HepG2 (cell line): ENCODE measurements around the gene TUBG1. TPM values are rescaled to one million over a fixed set of nuclear protein-coding genes. Genes with fewer than 3 reads are reported as not detected.

ENCODE experiments used
- ARNT ChIP-seq: fragments of 450-650 bp; IDR thresholded peaks from 2 replicates; pipeline ENCODE4 v1.6.1; 2017
- ATF7-NPFF ChIP-seq: sonication (generic); formaldehyde crosslinking; IDR thresholded peaks from 2 replicates; pipeline ENCODE4 v1.8.1; 2023; ENCODE audit warnings: mild to moderate bottlenecking, low read depth, missing genetic modification reagents, moderate library complexity
- CAMTA2 ChIP-seq: sonication (generic); formaldehyde crosslinking; IDR thresholded peaks from 2 replicates; pipeline ENCODE4 v1.4.0; 2020; ENCODE audit warnings: mild to moderate bottlenecking, missing genetic modification reagents, borderline replicate concordance
- DNMT1 ChIP-seq: sonication (generic); formaldehyde crosslinking; IDR thresholded peaks from 2 replicates; pipeline ENCODE4 v1.5.1; 2020; ENCODE audit warnings: mild to moderate bottlenecking, missing genetic modification reagents
- KMT2B ChIP-seq: IDR thresholded peaks from 2 replicates; pipeline ENCODE4 v1.6.1; 2016; ENCODE audit warnings: missing genetic modification reagents, missing compliant biosample characterization
- MAZ ChIP-seq, 2 experiments: sonication (generic) in 1 of 2; formaldehyde crosslinking in 1 of 2; IDR thresholded peaks; 2 replicates each; pipeline versions ENCODE4 v1.5.0 to v1.6.1; 2012 to 2020; ENCODE audit warnings: low read depth in 2 of 2, mild to moderate bottlenecking in 2 of 2, borderline replicate concordance in 1 of 2, improper control_type of control experiment in 1 of 2, low read length in 1 of 2, missing genetic modification reagents in 1 of 2, moderate library complexity in 1 of 2
- MLLT10 ChIP-seq: sonication (generic); formaldehyde crosslinking; IDR thresholded peaks from 2 replicates; pipeline ENCODE4 v1.4.0; 2020; ENCODE audit warnings: missing genetic modification reagents
- RAD51 ChIP-seq: fragments of 450-650 bp; IDR thresholded peaks from 2 replicates; pipeline ENCODE4 v1.6.1; 2016; ENCODE audit warnings: borderline replicate concordance
- RERE ChIP-seq: IDR thresholded peaks from 2 replicates; pipeline ENCODE4 v1.6.1; 2016; ENCODE audit warnings: low read depth, missing genetic modification reagents, missing compliant biosample characterization
- RFX3 ChIP-seq: IDR thresholded peaks from 2 replicates; pipeline ENCODE4 v1.6.1; 2016; ENCODE audit warnings: missing biosample characterization, missing genetic modification reagents
- RFX5 ChIP-seq: IDR thresholded peaks from 2 replicates; pipeline ENCODE4 v1.6.1; 2011; ENCODE audit warnings: low read depth, low read length, improper control_type of control experiment
- SMYD3 ChIP-seq: sonication (generic); formaldehyde crosslinking; IDR thresholded peaks from 2 replicates; pipeline ENCODE4 v1.8.1; 2023; ENCODE audit warnings: mild to moderate bottlenecking, missing genetic modification reagents
- ZNF296 ChIP-seq: sonication (generic); formaldehyde crosslinking; conservative IDR thresholded peaks from 2 replicates; pipeline ENCODE4 v1.5.0; 2020; ENCODE audit warnings: mild to moderate bottlenecking, missing genetic modification reagents
- ZNF317 ChIP-seq: sonication (generic); formaldehyde crosslinking; IDR thresholded peaks from 2 replicates; pipeline ENCODE4 v1.5.0; 2020; ENCODE audit warnings: mild to moderate bottlenecking, missing genetic modification reagents
- ZNF724P ChIP-seq: sonication (generic); formaldehyde crosslinking; IDR thresholded peaks from 2 replicates; pipeline ENCODE4 v1.8.0; 2022; ENCODE audit warnings: missing genetic modification reagents, borderline replicate concordance
- ZZZ3 ChIP-seq: sonication (generic); formaldehyde crosslinking; IDR thresholded peaks from 2 replicates; pipeline ENCODE4 v1.4.0; 2020; ENCODE audit warnings: missing genetic modification reagents, mild to moderate bottlenecking, borderline replicate concordance
- polyA plus RNA-seq, 8 experiments: library from polyadenylated mRNA; depleted of rRNA in 3 of 8; stranded (reverse) in 7 of 8; unstranded in 1 of 8; fragments of >200 nt; fragmentation: Illumina TruSeq in 4 of 8; extraction: Trizol in 4 of 8; gene quantifications; 2 replicates each; pipeline versions ENCODE4 v1.2.1 to v1.2.3, GENCODE V29; 2011 to 2016; ENCODE audit warnings: low read depth in 4 of 8, missing spikeins in 1 of 8, mixed read lengths in 1 of 8; ENCODE audit not compliant: insufficient read depth in 1 of 8
- total RNA-seq, 5 experiments: library from RNA; depleted of rRNA; stranded (reverse); fragments of >200 nt; fragmentation: Illumina TruSeq; extraction: Trizol; gene quantifications; 2 replicates each; pipeline ENCODE4 v1.2.3, GENCODE V29; 2016; ENCODE audit warnings: low read depth in 1 of 5
- TF ChIP-seq, protein P1 (sequence below): sonication (generic); formaldehyde crosslinking; conservative IDR thresholded peaks from 2 replicates; pipeline ENCODE4 v1.4.0; 2020; ENCODE audit warnings: mild to moderate bottlenecking, missing genetic modification reagents, moderate library complexity
- TF ChIP-seq, protein P2 (sequence below): sonication (generic); formaldehyde crosslinking; IDR thresholded peaks from 2 replicates; pipeline ENCODE4 v1.8.0; 2022; ENCODE audit warnings: mild to moderate bottlenecking, missing genetic modification reagents, borderline replicate concordance

Gene TUBG1
- total and polyA plus RNA-seq, 2 of the 13 experiments (the other 11 are each of a cell fraction or from before 2014, with no cell fraction given) = 74.1 to 137 TPM

GRCh38 chr17:42659079-42659931, 49.8 kb downstream of the TUBG1 start, which contains the start of gene TUBG2 (continued):
- TF ChIP-seq RERE (CRISPR knock-in tag) (peak; percentile 73), ATF7-NPFF (CRISPR knock-in tag) (peak; percentile 58; the same call in 1 of the 2 replicates), ZNF724P (no peak), DNMT1 (no peak; the same call in 1 of the 2 replicates), ZNF317 (CRISPR knock-in tag) (peak; percentile 76), SMYD3 (no peak), ARNT (no peak), RAD51 (no peak), KMT2B (CRISPR knock-in tag) (peak; percentile 83), MLLT10 (no peak), MAZ (IDR thresholded peaks at IDR 0.05; ENCODE audit: borderline replicate concordance, low read depth, low read length) (no peak), MAZ (CRISPR knock-in tag; IDR thresholded peaks at IDR 0.05; ENCODE audit: low read depth) (0 out of 2 replicates have a peak, but pooled peaks have one; percentile 24), CAMTA2 (CRISPR knock-in tag) (no peak), RFX3 (CRISPR knock-in tag) (no peak), ZZZ3 (CRISPR knock-in tag) (no peak), ZNF296 (0 out of 2 replicates have a peak, but pooled peaks have one; percentile 68), RFX5 (no peak)
- TF ChIP-seq, protein P1, sequence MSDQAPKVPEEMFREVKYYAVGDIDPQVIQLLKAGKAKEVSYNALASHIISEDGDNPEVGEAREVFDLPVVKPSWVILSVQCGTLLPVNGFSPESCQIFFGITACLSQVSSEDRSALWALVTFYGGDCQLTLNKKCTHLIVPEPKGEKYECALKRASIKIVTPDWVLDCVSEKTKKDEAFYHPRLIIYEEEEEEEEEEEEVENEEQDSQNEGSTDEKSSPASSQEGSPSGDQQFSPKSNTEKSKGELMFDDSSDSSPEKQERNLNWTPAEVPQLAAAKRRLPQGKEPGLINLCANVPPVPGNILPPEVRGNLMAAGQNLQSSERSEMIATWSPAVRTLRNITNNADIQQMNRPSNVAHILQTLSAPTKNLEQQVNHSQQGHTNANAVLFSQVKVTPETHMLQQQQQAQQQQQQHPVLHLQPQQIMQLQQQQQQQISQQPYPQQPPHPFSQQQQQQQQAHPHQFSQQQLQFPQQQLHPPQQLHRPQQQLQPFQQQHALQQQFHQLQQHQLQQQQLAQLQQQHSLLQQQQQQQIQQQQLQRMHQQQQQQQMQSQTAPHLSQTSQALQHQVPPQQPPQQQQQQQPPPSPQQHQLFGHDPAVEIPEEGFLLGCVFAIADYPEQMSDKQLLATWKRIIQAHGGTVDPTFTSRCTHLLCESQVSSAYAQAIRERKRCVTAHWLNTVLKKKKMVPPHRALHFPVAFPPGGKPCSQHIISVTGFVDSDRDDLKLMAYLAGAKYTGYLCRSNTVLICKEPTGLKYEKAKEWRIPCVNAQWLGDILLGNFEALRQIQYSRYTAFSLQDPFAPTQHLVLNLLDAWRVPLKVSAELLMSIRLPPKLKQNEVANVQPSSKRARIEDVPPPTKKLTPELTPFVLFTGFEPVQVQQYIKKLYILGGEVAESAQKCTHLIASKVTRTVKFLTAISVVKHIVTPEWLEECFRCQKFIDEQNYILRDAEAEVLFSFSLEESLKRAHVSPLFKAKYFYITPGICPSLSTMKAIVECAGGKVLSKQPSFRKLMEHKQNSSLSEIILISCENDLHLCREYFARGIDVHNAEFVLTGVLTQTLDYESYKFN (CRISPR knock-in tag) = no peak; the same call in 1 of the 2 replicates
- TF ChIP-seq, protein P2, sequence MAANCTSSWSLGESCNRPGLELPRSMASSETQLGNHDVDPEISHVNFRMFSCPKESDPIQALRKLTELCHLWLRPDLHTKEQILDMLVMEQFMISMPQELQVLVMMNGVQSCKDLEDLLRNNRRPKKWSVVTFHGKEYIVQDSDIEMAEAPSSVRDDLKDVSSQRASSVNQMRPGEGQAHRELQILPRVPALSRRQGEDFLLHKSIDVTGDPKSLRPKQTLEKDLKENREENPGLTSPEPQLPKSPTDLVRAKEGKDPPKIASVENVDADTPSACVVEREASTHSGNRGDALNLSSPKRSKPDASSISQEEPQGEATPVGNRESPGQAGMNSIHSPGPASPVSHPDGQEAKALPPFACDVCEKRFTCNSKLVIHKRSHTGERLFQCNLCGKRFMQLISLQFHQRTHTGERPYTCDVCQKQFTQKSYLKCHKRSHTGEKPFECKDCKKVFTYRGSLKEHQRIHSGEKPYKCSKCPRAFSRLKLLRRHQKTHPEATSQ = no peak
